Motor neuron (in vitro differentiated cells): ENCODE results near the gene FERMT2. TPM values are rescaled to one million over a fixed set of nuclear protein-coding genes. Genes with fewer than 3 reads are reported as not detected.
A peak's percentile ranks its signal among the peaks of the same experiment; 100 is the strongest.
"Not testable (repeated sequence)": the region's sequence is repeated elsewhere in the genome, so short reads cannot be mapped to it uniquely, and the experiment has no call there.

Source experiments
- ATAC-seq, 8 experiments: fragments of 200-7000 bp; cut with Tn5 transposase; replicated peaks in 6 of 8; 2 replicates each; pipeline ENCODE4 v1.8.0; 2021; ENCODE audit warnings: mild to moderate bottlenecking in 8 of 8, moderate library complexity in 8 of 8
- H3K27ac ChIP-seq, 2 donors: fragments of 250-450 bp; sonication (Bioruptor Pico); 2 replicates each; pipeline ENCODE4 v1.9.0; 2021; ENCODE audit warnings: antibody characterized with exemption in 2 of 2, mild to moderate bottlenecking in 2 of 2, moderate library complexity in 1 of 2
- H3K4me1 ChIP-seq, 2 donors: fragments of 250-450 bp; sonication (Bioruptor Pico); replicated peaks in 1 of 2; 2 replicates each; pipeline ENCODE4 v1.6.1; 2021; ENCODE audit warnings: antibody characterized with exemption in 2 of 2, mild to moderate bottlenecking in 2 of 2, moderate library complexity in 1 of 2
- H3K4me3 ChIP-seq, 5 donors: fragments of 250-450 bp; sonication (Bioruptor Pico); 2 replicates each; pipeline ENCODE4 v1.9.0; 2021; ENCODE audit warnings: antibody characterized with exemption in 5 of 5, mild to moderate bottlenecking in 5 of 5, moderate library complexity in 4 of 5
- WGBS, 10 experiments: fragments of 450-650 bp; shearing (Covaris generic); methylation state at CpG; one replicate each; pipeline ENCODE4 v1.0.0; 2022; 5-methylcytosine and 5-hydroxymethylcytosine counted together
- in situ Hi-C, 9 experiments: fragments of 400-800 bp; cut with MboI; loops; one replicate each; pipeline ENCODE4 v1.15.0; 2021; ENCODE audit warnings: low sequenced_read_pairs in 9 of 9, low pct_unique_long_range_greater_than_20kb in 2 of 9; ENCODE audit not compliant: unreplicated experiment in 9 of 9
- total RNA-seq, 8 experiments: library from RNA; unstranded; fragments of 300-600 nt; gene quantifications; 2 replicates each; pipeline versions ENCODE4 v1.2.3 to v1.2.4, GENCODE V29; 2022

FERMT2 gene
- total RNA-seq, 8 experiments from 2014 or later = 28.5 to 148 (median 64.9) TPM

GRCh38 chr14:52935833-52936232 lies 15.0 kb downstream of the FERMT2 start:
- no peaks in the 10 kb centered on the region for H3K4me1 ChIP-seq
- peak in 3 of 8 experiments; percentile 27 to 69 (median 68) for ATAC-seq
- H3K27ac ChIP-seq = no peak overlapping the region
- in situ Hi-C loops = no loop called here
- no peak overlapping the region for H3K4me3 ChIP-seq
- whole genome bisulfite sequencing, 10 experiments = 36 to 100% (median 85%) methylated on average over 1 to 3 of the region's 3 CpGs; no CpG with 5 or more reads in 1 of the 10 experiments

- H3K27ac ChIP-seq = no peak overlapping the region
- H3K4me3 ChIP-seq = no peak overlapping the region
- 33 to 100% (median 94%) methylated on average over 1 to 2 of the region's 2 CpGs; no CpG with 5 or more reads in 3 of the 10 experiments for WGBS, 10 experiments
- H3K4me1 ChIP-seq = no peaks in the 10 kb centered on the region
- in situ Hi-C loops = no loop called here
- ATAC-seq = no peak
Measured at GRCh38 chr14:52934762-52935161, 16.1 kb downstream of the FERMT2 start.

GRCh38 chr14:52929192-52929807 lies 21.6 kb downstream of the FERMT2 start:
- Histone ChIP-seq H3K4me3 (no peak overlapping the region), H3K4me1 (peaks cover 0 to 9% of the 10 kb centered on the region in 2 donors), H3K27ac (no peak overlapping the region)
- in situ Hi-C loops = no loop called here
- WGBS, 10 experiments = 93 to 100% (median 97%) methylated on average over 2 to 4 of the region's 4 CpGs
- no peak for ATAC-seq

- no peak overlapping the region for H3K27ac ChIP-seq
- peak in 5 of 8 experiments; percentile 25 to 63 (median 59) for ATAC-seq
- in situ Hi-C loops = no loop called here
- no peak overlapping the region for H3K4me3 ChIP-seq
- peaks cover 0 to 9% of the 10 kb centered on the region in 2 donors for H3K4me1 ChIP-seq
- WGBS, 10 experiments = 0 to 83% (median 50%) methylated on average over 2 to 3 of the region's 3 CpGs
Measured at GRCh38 chr14:52926953-52927352, 23.9 kb downstream of the FERMT2 start.

DNA sequence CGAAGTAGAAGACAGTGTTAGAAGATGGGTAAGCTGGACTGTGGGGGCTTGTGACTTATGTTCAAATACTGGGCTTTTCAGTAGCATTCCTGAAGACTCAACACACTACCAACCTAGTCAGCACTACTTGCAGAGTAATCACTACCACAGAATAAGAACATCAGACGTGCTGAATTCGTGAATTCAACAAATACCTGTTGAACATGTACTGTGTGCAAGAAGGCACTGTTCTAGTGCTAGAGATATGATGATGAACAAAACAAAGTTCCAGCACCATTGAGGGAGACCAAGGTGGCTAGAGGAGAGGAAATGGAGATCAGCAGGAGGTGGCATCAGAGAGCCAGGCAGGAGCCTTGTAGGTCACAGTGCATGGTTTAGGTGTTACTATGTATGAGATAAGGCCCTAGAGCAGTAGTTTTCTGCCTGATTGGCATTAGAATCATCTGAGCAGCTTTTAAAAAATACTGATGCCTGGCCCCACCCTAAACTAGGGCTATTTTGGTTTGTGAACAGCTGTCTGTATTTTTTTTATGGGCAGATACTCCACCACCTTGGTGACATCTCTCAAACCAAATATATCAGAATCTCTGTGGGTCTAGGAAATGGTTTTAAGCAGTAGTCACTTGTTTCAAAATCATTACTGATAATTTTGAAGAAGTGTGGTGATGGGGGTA lies 26.8 kb downstream of the FERMT2 start:
- in situ Hi-C loops = no loop called here
- Histone ChIP-seq H3K4me3 (no peak overlapping the region), H3K4me1 (peaks cover 0 to 9% of the 10 kb centered on the region in 2 donors), H3K27ac (no peak overlapping the region)
- ATAC-seq = peak in 3 of 8 experiments; percentile 16 to 40 (median 38)
- 0 to 90% (median 50%) methylated on average over 1 to 3 of the region's 3 CpGs; no CpG with 5 or more reads in 3 of the 10 experiments for WGBS, 10 experiments

GRCh38 chr14:52922656-52923055 lies 28.2 kb downstream of the FERMT2 start:
- Histone ChIP-seq H3K27ac (no peak overlapping the region), H3K4me3 (no peak overlapping the region), H3K4me1 (peaks cover 0 to 9% of the 10 kb centered on the region in 2 donors)
- 46 to 100% (median 91%) methylated on average over 1 to 4 of the region's 4 CpGs; no CpG with 5 or more reads in 2 of the 10 experiments for WGBS, 10 experiments
- ATAC-seq = no peak
- in situ Hi-C loops = no loop called here

GRCh38 chr14:52922059-52922458 lies 28.8 kb downstream of the FERMT2 start:
- Histone ChIP-seq H3K4me3 (no peak overlapping the region), H3K4me1 (peaks cover 0 to 4% of the 10 kb centered on the region in 2 donors), H3K27ac (no peak overlapping the region)
- in situ Hi-C loops = no loop called here
- ATAC-seq = no peak

DNA sequence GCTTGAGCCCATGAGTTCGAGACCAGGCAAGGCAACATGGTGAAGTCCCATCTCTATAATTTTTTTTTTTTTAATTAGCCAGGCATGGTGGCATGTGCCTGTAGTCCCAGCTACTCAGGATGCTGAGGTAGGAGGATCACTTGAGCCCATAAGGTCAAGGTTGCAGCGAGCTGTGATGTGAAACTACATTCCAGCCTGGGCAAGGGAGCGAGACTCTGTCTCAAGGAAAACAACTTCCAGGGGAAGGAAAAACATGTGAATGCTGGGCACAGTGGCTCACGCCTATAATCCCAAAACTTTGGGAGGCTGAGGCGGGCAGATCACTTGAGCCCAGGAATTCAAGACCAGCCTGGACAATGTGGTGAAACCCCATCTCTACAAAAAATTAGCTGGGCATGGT lies 30.4 kb downstream of the FERMT2 start:
- ATAC-seq, in situ Hi-C loops, H3K4me1 ChIP-seq, H3K27ac ChIP-seq, H3K4me3 ChIP-seq: not testable (repeated sequence)
- 88 to 100% (median 97%) methylated on average over 1 to 4 of the region's 5 CpGs; no CpG with 5 or more reads in 2 of the 10 experiments for WGBS, 10 experiments

DNA sequence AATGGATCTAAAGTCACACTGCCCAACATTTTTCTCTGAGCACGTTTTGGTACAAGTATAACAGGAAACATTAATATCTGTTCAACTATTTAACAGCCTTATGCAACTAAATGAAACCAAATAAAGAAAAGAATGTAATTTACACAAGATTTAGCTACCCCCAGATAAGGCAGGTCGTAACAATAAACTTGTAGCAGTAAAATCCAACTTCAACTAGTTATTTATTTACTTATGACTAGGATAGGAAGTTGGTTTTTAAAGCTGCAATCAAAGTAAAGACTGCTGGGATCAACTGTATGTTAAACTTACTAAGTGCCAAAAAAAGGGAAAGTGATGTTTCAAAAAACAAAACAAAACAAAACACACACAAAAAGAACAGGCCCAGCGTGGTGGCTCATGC lies 30.9 kb downstream of the FERMT2 start:
- Histone ChIP-seq H3K4me1 (no peaks in the 10 kb centered on the region), H3K27ac (no peak overlapping the region), H3K4me3 (no peak overlapping the region)
- in situ Hi-C loops = no loop called here
- WGBS, 10 experiments = 14 to 100% (median 82%) methylated on average over 2 to 3 of the region's 3 CpGs
- ATAC-seq = no peak

DNA sequence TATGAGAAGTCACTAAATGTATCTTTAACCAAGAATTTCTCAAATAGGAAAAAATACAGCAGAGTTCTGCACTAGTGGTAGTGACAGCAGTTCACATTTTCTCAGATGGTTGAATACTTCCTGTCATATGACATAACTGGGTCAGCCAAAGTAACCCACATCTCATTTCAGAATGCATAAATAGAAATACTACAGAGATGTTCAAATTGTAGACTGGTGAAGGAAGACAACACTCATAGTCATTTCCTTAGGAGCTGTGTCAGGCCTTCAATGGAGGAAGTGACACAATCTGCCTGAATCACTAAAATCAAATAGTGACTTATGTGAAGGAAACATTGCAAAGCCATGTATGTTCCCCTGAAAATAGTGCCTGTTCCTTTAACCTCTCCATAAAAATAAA lies 32.4 kb downstream of the FERMT2 start:
- in situ Hi-C loops = no loop called here
- Histone ChIP-seq H3K4me3 (no peak overlapping the region), H3K4me1 (no peaks in the 10 kb centered on the region), H3K27ac (no peak overlapping the region)
- ATAC-seq = peak in 4 of 8 experiments; percentile 18 to 81 (median 56)

DNA sequence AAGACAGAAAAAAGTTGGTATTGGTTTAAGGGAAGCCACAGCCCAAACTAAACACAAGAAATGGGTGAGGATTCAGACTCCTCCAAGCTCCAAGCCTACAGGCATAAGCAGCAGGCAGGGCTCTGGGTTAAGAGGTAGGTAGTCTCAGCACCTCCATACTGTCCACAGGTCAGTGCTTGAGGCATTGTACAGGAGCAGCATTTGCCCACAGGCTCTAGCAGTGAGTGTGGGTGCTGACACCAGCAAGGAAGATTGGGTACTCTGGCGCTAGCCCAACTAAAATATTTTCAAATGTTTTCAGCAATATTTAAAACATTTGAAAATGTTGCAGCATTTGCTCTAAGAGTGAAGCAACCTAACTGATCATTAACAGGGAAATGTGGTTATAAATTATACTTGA lies 33.1 kb downstream of the FERMT2 start:
- H3K4me1 ChIP-seq = no peaks in the 10 kb centered on the region
- H3K4me3 ChIP-seq = no peak overlapping the region
- WGBS, 10 experiments = 100% methylated on average over 1 of the region's 1 CpG; no CpG with 5 or more reads in 4 of the 10 experiments
- ATAC-seq = peak in 1 of 8 experiments; percentile 35
- no peak overlapping the region for H3K27ac ChIP-seq
- in situ Hi-C loops = no loop called here

- ATAC-seq = no peak
- 67 to 100% (median 91%) methylated on average over 1 to 3 of the region's 3 CpGs; no CpG with 5 or more reads in 2 of the 10 experiments for WGBS, 10 experiments
- in situ Hi-C loops = no loop called here
- no peak overlapping the region for H3K4me3 ChIP-seq
- H3K4me1 ChIP-seq = no peaks in the 10 kb centered on the region
- no peak overlapping the region for H3K27ac ChIP-seq
Measured at GRCh38 chr14:52914295-52914694, 36.6 kb downstream of the FERMT2 start.

GRCh38 chr14:52913271-52913670 lies 37.6 kb downstream of the FERMT2 start:
- no peak overlapping the region for H3K27ac ChIP-seq
- in situ Hi-C loops = no loop called here
- WGBS, 10 experiments = 50 to 100% (median 75%) methylated on average over 2 to 4 of the region's 4 CpGs; no CpG with 5 or more reads in 3 of the 10 experiments
- no peak for ATAC-seq
- no peaks in the 10 kb centered on the region for H3K4me1 ChIP-seq
- no peak overlapping the region for H3K4me3 ChIP-seq

GRCh38 chr14:52911904-52912303 lies 38.9 kb downstream of the FERMT2 start:
- Histone ChIP-seq H3K4me3 (no peak overlapping the region), H3K4me1 (no peaks in the 10 kb centered on the region), H3K27ac (no peak overlapping the region)
- in situ Hi-C loops = no loop called here
- ATAC-seq = no peak
- 67 to 100% (median 100%) methylated on average over 1 to 3 of the region's 3 CpGs; no CpG with 5 or more reads in 3 of the 10 experiments for WGBS, 10 experiments
